HG03135 (cell line): ENCODE results near the gene AGAP1.

ENCODE experiments used
- ATAC-seq: cut with Tn5 transposase; IDR thresholded peaks from one replicate; pipeline ENCODE4 v1.9.1; 2021; ENCODE audit warnings: mild to moderate bottlenecking, moderate library complexity; ENCODE audit not compliant: unreplicated experiment

AGAP1 gene

DNA sequence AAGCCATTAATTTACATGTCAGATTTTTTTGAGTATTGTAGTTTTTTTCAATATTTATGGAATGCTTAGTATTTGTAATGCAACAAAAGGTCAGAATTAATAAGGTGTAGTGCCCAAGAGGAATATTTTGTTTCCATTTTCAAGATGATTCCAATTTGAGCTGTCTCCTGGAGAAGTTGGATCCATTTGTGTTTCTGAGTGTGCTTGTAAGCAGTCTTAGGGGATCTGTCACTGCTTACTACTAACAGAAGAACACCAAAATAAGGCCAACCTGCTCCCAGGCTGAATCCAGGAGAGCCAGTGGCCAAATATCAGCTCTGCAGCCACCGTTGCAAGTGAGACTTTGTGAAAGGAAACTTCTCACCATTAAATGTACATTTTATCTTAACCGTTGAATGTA lies 129.9 kb downstream of the AGAP1 start:
- ATAC-seq = no peak

GRCh38 chr2:235626658-235627057 lies 132.8 kb downstream of the AGAP1 start:
- ATAC-seq = no peak

- ATAC-seq = no peak
These were observed 133.8 kb downstream of the AGAP1 start for GRCh38 chr2:235627682-235628081.

DNA sequence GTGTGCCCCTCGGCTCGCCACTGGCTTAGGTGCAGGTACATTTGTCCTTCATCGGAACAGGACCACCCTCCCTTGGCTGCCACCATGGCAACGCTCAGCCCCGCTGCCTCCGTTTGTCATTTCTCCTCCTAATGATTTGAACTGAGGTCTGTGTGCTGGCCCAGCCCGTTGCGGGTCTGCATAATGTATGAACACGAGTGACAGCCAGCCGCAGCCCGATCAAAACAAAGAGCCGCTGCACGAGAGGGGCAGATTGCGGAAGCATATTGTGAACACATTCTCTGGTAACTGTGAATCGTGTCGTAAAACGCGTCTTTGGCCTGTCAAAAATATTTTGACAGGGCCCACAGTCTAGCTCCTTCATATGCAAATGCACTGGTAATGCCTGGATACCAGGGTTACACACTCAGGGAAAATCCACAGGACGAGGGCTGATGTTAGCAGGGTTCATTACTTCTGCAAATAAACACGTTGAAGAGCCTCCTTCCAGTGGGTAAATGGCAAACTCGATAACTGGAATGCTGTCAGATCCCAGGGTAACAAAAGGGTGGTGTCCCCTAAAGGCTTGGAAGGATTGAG lies 137.0 kb downstream of the AGAP1 start:
- ATAC-seq = no peak

DNA sequence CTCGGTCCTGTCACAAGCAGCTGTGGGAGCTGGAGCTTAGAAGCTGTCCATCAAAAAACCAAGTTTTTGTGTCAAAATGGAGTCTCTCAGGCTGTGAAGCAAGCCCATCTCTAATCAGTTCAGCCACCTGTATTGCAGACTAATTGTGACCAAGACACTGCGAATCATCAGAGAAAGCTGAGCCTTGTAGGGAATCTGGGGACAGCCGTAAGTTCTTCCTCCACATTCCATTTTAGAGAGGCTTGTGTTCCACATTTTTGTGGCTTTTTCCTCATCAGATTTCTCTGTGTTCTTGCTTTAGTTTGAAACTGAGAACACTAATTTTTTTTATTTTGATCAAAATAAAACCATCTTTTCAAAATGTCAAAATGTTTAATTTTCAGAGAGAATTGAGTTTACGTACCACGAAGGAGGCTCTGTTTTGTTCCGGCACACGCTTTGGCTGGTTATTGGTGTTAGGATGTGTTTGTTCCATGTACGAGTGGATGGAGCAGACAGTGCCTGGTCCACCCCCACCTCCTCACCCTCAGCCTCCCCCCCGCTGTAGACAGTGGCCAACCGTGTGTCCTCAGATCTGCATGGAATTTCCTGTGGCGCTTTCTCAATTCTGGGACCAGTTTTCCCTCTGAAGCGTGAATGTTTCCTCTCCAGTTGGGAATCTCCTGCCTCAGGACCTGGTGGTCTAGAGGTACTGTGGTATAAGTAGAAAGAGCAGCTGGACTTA lies 140.8 kb downstream of the AGAP1 start:
- ATAC-seq = no peak

DNA sequence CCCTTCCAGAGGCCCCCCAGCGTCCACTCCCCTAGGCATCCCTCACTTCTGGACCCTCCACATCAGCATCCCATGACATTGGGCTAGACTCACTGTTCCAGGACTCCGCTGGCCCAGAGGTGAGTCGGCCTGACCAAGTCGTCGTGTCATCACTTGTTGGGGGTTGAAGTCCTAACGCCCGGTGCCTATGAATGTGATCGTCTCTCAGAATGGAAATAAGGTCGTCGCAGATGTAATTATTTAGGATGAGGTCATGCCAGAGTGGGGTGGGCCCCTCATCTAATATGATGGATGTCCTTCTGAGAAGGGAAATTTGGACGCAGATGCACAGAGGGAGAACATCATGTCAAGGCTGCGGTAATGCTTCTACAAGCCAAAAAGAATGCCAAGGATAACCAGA lies 142.7 kb downstream of the AGAP1 start:
- ATAC-seq = no peak

DNA sequence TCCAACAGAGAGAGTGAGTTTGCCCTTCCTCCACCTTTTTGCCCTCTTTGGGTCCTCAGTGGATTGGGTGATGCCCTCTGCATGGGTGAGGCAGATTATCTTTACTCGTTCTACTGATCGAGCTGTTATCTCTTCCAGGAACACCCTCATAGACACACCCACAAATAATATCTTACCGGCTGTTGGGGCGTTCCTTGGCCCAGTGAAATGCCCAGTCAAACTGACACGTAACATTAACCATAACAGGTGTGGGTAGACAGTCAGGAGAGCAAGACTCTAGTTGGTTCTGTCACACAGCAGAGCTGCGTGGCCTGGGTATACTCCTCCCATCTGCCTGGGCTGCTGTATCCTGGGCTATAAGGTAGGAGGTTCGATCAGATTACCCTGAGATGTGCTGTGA lies 144.1 kb downstream of the AGAP1 start:
- no peak for ATAC-seq

DNA sequence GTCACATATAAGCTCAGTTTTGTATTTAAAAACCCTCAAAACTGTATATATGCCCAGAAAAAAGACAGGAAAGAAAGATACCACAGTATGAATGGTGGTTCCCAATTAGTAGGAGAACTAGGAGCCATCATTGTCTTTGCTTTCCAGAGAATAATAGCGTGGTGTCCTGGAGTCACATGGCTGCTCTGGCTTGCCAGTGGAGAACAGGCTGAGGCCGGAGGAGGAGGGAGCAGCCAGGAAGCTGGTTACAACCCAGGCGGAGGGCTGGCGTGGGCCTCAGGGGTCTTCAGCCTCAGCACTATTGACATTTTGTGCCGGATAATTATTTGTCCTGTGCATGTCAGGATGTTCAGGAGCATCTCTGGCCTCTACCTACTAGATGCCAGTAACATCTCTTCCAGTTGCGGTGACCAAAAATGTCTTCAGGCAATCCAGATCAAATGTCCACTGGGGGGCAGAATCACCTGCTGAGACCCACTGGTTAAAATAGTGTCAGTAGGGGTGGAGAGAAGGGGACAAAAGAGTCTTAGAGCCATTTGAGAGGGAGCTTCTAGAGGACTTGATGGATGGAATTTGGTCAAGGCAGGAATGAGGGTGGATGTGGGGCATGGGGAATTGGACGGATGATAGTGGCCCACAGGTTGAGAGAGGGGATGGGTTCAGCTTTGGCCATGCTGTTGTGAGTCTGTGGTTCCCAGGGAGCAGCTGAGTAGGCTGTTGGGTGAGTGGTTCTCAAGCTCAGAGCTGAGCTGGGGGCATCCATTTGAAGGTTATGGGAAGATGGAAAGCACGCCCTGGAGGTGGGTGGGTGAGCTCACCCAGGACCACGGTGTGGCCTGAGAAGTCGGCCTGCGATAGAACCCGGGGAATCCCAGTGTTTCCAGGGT lies 144.9 kb downstream of the AGAP1 start:
- ATAC-seq = no peak

GRCh38 chr2:235639428-235639773 lies 145.6 kb downstream of the AGAP1 start:
- ATAC-seq = no peak

GRCh38 chr2:235639885-235640284 lies 146.0 kb downstream of the AGAP1 start:
- no peak for ATAC-seq

- no peak for ATAC-seq
These were observed 146.5 kb downstream of the AGAP1 start for GRCh38 chr2:235640377-235640776.

DNA sequence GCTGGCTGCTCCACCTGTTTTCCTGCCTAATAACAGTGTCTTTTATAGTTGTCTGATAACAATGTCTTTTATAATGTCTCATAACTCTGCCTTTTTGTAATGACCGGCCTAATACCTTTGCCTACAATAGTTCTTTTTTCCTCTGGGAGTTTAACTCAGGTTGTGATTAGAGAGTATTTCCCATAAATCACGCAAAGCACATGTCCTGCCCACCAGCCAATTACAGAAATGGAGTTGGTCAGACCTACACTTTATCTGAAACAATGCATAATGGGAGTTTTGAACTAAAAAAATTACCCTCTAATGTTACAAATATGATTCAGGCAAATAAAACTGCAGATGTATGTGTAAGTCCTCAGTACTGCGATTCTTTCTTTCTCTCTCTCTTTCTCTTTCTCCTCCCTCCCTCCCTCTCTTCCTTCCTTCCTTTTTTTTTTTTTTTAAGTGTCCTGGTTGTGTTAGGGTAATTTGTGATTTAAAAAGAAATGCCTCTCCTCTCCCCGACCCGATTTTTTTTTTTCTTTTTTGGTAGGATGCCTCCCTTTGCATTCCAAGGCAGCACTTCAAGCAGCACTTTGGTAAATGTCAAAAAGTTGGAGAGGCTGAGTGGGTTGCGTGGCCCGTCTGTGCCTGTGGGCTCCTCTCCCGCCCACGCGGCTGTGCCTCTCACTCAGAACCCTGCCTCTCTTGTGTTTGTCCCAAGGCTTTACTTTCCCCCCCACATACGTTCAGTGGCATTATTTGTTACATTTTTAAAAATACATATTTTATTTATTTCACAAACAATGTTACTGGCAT lies 147.3 kb downstream of the AGAP1 start:
- no peak for ATAC-seq

DNA sequence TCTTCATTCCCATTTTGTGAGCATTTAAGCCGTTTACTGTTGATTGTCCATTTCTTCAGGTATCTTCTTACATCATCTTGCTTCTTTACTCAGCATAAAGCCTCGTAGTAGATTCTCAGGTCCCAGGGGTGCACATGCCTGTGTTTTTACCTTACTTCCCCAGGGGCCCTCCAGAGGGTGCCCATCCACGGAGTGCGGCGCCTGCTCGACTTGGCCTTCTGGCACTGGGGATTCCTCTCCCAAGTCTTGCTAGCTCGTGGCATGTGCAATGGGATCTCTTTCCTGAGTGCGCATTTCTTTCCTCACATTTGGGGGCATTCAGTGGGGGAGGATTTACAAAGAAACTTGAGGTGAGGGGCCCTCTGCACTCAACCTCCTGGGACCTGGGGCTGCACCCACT lies 148.1 kb downstream of the AGAP1 start:
- ATAC-seq = no peak

DNA sequence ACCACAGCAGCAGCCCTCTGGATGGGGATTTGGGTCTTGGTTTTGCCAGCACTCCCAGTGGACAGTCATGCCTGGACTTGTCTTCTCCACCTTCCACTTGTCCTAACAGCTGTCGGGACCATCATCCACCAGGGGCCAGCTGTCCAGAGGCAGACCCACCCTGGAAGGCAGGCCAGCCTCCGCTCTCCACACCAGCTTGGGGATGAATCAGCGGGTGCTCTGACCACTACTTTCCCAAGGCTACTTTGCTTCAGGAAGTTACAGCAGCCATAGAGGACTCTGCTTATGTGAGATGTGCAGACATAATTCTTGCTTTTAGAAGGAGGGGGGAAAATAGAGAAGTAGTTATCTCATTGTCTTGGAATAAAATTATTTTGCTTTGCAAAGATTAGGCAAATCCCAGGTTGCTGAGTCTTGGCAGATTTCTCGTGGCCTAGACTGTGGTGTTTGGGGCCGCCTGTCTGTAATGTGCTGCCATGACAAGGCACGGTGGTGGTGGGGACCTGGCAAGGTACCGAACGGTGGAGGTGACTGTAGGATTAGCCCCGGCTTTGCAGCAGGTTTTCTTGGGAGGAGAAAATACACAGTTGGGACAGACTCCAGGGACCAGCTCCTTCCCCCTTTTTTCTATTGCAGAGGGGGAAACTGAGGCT lies 148.7 kb downstream of the AGAP1 start:
- ATAC-seq = no peak

DNA sequence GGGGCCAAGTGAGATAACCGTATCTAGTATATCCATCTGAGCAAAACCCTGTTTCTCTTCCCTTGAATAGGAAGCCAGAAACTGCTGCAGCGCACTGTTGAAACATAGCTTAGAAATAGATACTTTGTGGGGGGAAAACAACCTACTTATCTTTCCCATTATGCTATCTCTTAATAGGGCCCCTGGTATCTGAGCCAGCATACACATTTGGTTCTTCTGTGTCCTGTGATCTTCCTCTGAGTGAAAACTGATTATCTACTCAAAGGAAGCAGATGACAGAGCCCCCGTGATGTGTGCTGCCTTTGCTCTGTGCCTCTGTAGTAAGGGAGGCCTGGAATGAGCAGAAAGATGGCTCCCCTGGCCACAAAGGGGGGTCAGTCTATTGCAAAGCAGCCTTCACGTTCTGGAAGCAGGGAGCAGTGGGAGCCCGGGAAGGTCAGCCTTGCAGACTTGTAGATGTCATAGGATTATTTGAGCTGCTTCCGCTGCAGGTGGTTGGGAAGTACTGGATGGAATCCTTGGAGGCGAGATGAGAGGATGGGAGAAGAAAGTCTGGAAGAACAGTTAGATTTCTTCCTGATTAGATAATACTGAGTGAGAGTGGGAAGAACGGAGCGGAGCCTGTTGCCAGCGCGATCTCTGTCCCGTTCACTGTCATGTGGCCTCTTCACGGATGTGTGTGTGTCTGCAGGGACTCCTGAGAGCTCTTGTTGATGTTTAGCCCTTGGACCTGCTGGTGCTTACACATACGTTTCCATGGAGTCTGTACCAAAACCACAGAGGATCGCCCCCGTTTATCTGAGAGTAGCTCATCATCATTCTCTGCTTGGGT lies 150.1 kb downstream of the AGAP1 start:
- no peak for ATAC-seq

DNA sequence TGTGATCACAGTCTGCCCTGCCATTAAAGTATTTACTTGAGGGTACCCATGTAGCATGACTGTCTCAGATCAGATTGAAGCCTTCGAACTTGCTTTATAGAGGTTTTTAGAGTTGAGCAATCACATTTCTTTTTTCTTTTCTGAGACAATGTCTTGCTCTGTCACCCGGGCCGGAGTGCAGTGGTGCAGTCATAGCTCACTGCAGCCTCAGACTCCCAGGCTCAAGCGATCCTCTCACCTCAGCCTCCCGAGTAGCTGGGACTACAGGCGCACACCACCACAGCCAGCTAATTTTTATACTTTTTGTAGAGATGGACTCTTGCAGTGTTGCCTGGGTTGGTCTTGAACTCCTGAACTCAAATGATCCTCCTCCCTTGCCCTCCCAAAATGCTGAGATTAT lies 153.4 kb downstream of the AGAP1 start:
- ATAC-seq = no peak

GRCh38 chr2:235647877-235648276 lies 154.0 kb downstream of the AGAP1 start:
- no peak for ATAC-seq

GRCh38 chr2:235649418-235649817 lies 155.6 kb downstream of the AGAP1 start:
- no peak for ATAC-seq

- ATAC-seq = no peak
These were observed 157.8 kb downstream of the AGAP1 start for GRCh38 chr2:235651643-235652042.
